A549 (cell line): ENCODE data around the gene RPL41.

Source experiments
- BHLHE40 ChIP-seq: IDR thresholded peaks from 2 replicates; pipeline ENCODE4 v1.6.1; 2012; ENCODE audit warnings: low read depth, low read length, inconsistent platforms
- CEBPB ChIP-seq, 2 experiments: fragments of >200 bp in 1 of 2; sonication (Bioruptor Twin) in 1 of 2; formaldehyde crosslinking in 1 of 2; IDR thresholded peaks; 2 replicates each; pipeline ENCODE4 v1.6.1; 2012 to 2016
- CTCF ChIP-seq: fragments of >200 bp; sonication (Bioruptor Twin); formaldehyde crosslinking; IDR thresholded peaks from 3 replicates; pipeline ENCODE4 v1.5.1; 2016
- EP300 ChIP-seq, 2 experiments: fragments of >200 bp; sonication (Bioruptor Twin); formaldehyde crosslinking; IDR thresholded peaks; 2 replicates in 1 of 2; 3 replicates in 1 of 2; pipeline ENCODE4 v1.6.1; 2016 to 2017
- GATA3 ChIP-seq: IDR thresholded peaks from 2 replicates; pipeline ENCODE4 v1.6.1; 2012; ENCODE audit warnings: borderline replicate concordance
- HMGXB4 ChIP-seq: fragments of 250-450 bp; sonication (Bioruptor Pico); IDR thresholded peaks from 2 replicates; pipeline ENCODE4 v1.5.0; 2021; ENCODE audit warnings: mild to moderate bottlenecking, moderate library complexity, borderline replicate concordance
- JUNB ChIP-seq: fragments of >200 bp; sonication (Bioruptor Twin); formaldehyde crosslinking; IDR thresholded peaks from 2 replicates; pipeline ENCODE4 v1.6.1; 2016
- MAZ ChIP-seq: fragments of 150-350 bp; IDR thresholded peaks from 2 replicates; pipeline ENCODE4 v1.6.1; 2014; ENCODE audit warnings: antibody characterized with exemption, low read depth, low read length, borderline replicate concordance
- POLR2A ChIP-seq: IDR thresholded peaks from 2 replicates; pipeline ENCODE4 v1.6.1; 2012; ENCODE audit warnings: mild to moderate bottlenecking, low read length
- REST ChIP-seq: fragments of 200-600 bp; sonication (generic); IDR thresholded peaks from 2 replicates; pipeline ENCODE4 v1.6.1; 2016; ENCODE audit warnings: antibody characterized with exemption, mild to moderate bottlenecking, moderate library complexity
- SMC3 ChIP-seq: fragments of >200 bp; sonication (Bioruptor Twin); formaldehyde crosslinking; IDR thresholded peaks from 3 replicates; pipeline ENCODE4 v1.6.1; 2018; ENCODE audit warnings: inconsistent platforms
- TP53 ChIP-seq: fragments of 250-450 bp; sonication (Bioruptor Pico); IDR thresholded peaks from 2 replicates; pipeline ENCODE4 v1.5.0; 2021; ENCODE audit warnings: mild to moderate bottlenecking, moderate library complexity
- ZSCAN20 ChIP-seq: fragments of 250-450 bp; sonication (Bioruptor Pico); IDR thresholded peaks from 2 replicates; pipeline ENCODE4 v1.8.0; 2022; ENCODE audit warnings: mild to moderate bottlenecking, moderate library complexity

GRCh38 chr12:56159482-56160192 is 43.2 kb downstream of the RPL41 start:
- no peak for TF ChIP-seq CEBPB (IDR thresholded peaks at IDR 0.05)
- TF ChIP-seq POLR2A = no peak
- no peak for TF ChIP-seq EP300 (IDR thresholded peaks at IDR 0.05)
- TF ChIP-seq CTCF = no peak
- no peak for TF ChIP-seq SMC3
- TF ChIP-seq REST = no peak
- TF ChIP-seq HMGXB4 = no peak
- TF ChIP-seq BHLHE40 = no peak
- no peak for TF ChIP-seq TP53 (CRISPR knock-in tag)
- TF ChIP-seq MAZ = no peak
- no peak for TF ChIP-seq GATA3
- TF ChIP-seq ZSCAN20 (CRISPR knock-in tag) = no peak
- TF ChIP-seq JUNB = no peak
